Panc1 (cell line): ENCODE data around the gene NAGS. TPM values are rescaled to one million over a fixed set of nuclear protein-coding genes. Genes with fewer than 3 reads are reported as not detected.

Source experiments
- ATAC-seq: fragments of 200-7000 bp; cut with Tn5 transposase; 2 replicates; pipeline ENCODE4 v1.9.1; 2020; ENCODE audit warnings: mild to moderate bottlenecking, moderate library complexity
- BruUV-seq: library from RNA; stranded (reverse); fragments of 400-500 nt; replicated peaks from 2 replicates; lab custom pipeline; 2021; lab: Mats Ljungman, UMichigan
- CTCF ChIA-PET: fragments of 300-600 bp; sonication (Branson Sonifier 250); formaldehyde crosslinking; loops from one replicate; lab custom pipeline; 2022; ENCODE audit warnings: antibody characterized with exemption; lab: Charles Lee
- POLR2A ChIA-PET: fragments of 300-600 bp; sonication (Branson Sonifier 250); formaldehyde crosslinking; loops from one replicate; lab custom pipeline; 2022; ENCODE audit warnings: antibody characterized with exemption; lab: Charles Lee
- DNase-seq: peaks from one replicate; pipeline ENCODE4 v3.0.0-alpha.2; 2010; ENCODE audit warnings: low read depth, low spot score
- H3K27ac ChIP-seq: 2 replicates; pipeline ENCODE4 v1.5.1; 2011; ENCODE audit warnings: mild to moderate bottlenecking, low read length, inconsistent platforms
- H3K27me3 ChIP-seq: fragments of 200-500 bp; sonication (Bioruptor generic); 2 replicates; pipeline ENCODE4 v1.6.0; 2014; ENCODE audit warnings: low read length, inconsistent platforms; ENCODE audit not compliant: control insufficient read depth, insufficient read depth
- H3K36me3 ChIP-seq: fragments of 200-500 bp; sonication (Bioruptor generic); 2 replicates; pipeline ENCODE4 v1.5.1; 2014; ENCODE audit warnings: inconsistent platforms, mild to moderate bottlenecking, low read length, moderate library complexity; ENCODE audit not compliant: control insufficient read depth, insufficient read depth
- H3K4me1 ChIP-seq: 2 replicates; pipeline ENCODE4 v1.5.1; 2011; ENCODE audit warnings: inconsistent platforms, mild to moderate bottlenecking, low read length, moderate library complexity; ENCODE audit not compliant: control insufficient read depth, insufficient read depth
- H3K4me3 ChIP-seq, 2 experiments: 2 replicates each; pipeline ENCODE4 v1.5.1; 2011 to 2012; ENCODE audit warnings: low read depth in 2 of 2, low read length in 2 of 2, mild to moderate bottlenecking in 2 of 2, inconsistent platforms in 1 of 2, moderate library complexity in 1 of 2
- H3K9me3 ChIP-seq: fragments of 200-500 bp; sonication (Bioruptor generic); 2 replicates; pipeline ENCODE4 v1.5.1; 2014; ENCODE audit warnings: low read depth, mild to moderate bottlenecking, inconsistent platforms, low read length, moderate library complexity; ENCODE audit not compliant: control insufficient read depth, insufficient read depth
- POLR2AphosphoS5 ChIP-seq: IDR thresholded peaks from 2 replicates; pipeline ENCODE4 v1.6.1; 2012; ENCODE audit warnings: mild to moderate bottlenecking, low read depth, low read length, moderate library complexity
- SIN3A ChIP-seq: IDR thresholded peaks from 2 replicates; pipeline ENCODE4 v1.6.1; 2012; ENCODE audit warnings: low read depth, mild to moderate bottlenecking, low read length, moderate library complexity, borderline replicate concordance; ENCODE audit not compliant: insufficient read depth
- TCF7L2 ChIP-seq: IDR thresholded peaks from 2 replicates; pipeline ENCODE4 v1.6.1; 2011; ENCODE audit warnings: mild to moderate bottlenecking, low read depth, low read length, inconsistent platforms
- in situ Hi-C: cut with HindIII; loops from 2 replicates; pipeline ENCODE4 v1.10.0; 2016; ENCODE audit warnings: low sequenced_read_pairs, low pct_unique_long_range_greater_than_20kb
- intact Hi-C: fragments of 100-400 bp; cut with micrococcal nuclease; formaldehyde crosslinking; loops from one replicate; pipeline ENCODE4 v1.10.0; 2022; ENCODE audit not compliant: unreplicated experiment
- total RNA-seq: library from RNA; stranded (reverse); gene quantifications from one replicate; pipeline ENCODE4 v1.2.1, GENCODE V29; 2021; ENCODE audit not compliant: unreplicated experiment
- TF ChIP-seq, protein P1 (sequence below), 2 experiments: IDR thresholded peaks; 2 replicates each; pipeline ENCODE4 v1.6.1; 2011 to 2012; ENCODE audit warnings: low read depth in 2 of 2, control low read depth in 1 of 2, low read length in 1 of 2, mild to moderate bottlenecking in 1 of 2, moderate library complexity in 1 of 2; ENCODE audit not compliant: insufficient read depth in 1 of 2
- TF ChIP-seq, protein P2 (sequence below): fragments of 450-650 bp; IDR thresholded peaks from 2 replicates; pipeline ENCODE4 v1.5.1; 2017; ENCODE audit warnings: mild to moderate bottlenecking

NAGS gene
- total RNA-seq, 1 experiment from 2014 or later, result 2.7 TPM

GRCh38 chr17:44037471-44037870 is 33.0 kb downstream of the NAGS start:
- CTCF ChIA-PET, result no interaction called here
- DNase-seq (no peak), ATAC-seq (no peak)
- TF ChIP-seq POLR2AphosphoS5, result no peak
- no peak for TF ChIP-seq SIN3A
- TF ChIP-seq TCF7L2, result no peak
- TF ChIP-seq, protein P1, sequence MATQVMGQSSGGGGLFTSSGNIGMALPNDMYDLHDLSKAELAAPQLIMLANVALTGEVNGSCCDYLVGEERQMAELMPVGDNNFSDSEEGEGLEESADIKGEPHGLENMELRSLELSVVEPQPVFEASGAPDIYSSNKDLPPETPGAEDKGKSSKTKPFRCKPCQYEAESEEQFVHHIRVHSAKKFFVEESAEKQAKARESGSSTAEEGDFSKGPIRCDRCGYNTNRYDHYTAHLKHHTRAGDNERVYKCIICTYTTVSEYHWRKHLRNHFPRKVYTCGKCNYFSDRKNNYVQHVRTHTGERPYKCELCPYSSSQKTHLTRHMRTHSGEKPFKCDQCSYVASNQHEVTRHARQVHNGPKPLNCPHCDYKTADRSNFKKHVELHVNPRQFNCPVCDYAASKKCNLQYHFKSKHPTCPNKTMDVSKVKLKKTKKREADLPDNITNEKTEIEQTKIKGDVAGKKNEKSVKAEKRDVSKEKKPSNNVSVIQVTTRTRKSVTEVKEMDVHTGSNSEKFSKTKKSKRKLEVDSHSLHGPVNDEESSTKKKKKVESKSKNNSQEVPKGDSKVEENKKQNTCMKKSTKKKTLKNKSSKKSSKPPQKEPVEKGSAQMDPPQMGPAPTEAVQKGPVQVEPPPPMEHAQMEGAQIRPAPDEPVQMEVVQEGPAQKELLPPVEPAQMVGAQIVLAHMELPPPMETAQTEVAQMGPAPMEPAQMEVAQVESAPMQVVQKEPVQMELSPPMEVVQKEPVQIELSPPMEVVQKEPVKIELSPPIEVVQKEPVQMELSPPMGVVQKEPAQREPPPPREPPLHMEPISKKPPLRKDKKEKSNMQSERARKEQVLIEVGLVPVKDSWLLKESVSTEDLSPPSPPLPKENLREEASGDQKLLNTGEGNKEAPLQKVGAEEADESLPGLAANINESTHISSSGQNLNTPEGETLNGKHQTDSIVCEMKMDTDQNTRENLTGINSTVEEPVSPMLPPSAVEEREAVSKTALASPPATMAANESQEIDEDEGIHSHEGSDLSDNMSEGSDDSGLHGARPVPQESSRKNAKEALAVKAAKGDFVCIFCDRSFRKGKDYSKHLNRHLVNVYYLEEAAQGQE (IDR thresholded peaks at IDR 0.05; ENCODE audit: insufficient read depth in 1 of 2, low read depth in 2 of 2, low read length in 1 of 2), result no peak
- TF ChIP-seq, protein P2, sequence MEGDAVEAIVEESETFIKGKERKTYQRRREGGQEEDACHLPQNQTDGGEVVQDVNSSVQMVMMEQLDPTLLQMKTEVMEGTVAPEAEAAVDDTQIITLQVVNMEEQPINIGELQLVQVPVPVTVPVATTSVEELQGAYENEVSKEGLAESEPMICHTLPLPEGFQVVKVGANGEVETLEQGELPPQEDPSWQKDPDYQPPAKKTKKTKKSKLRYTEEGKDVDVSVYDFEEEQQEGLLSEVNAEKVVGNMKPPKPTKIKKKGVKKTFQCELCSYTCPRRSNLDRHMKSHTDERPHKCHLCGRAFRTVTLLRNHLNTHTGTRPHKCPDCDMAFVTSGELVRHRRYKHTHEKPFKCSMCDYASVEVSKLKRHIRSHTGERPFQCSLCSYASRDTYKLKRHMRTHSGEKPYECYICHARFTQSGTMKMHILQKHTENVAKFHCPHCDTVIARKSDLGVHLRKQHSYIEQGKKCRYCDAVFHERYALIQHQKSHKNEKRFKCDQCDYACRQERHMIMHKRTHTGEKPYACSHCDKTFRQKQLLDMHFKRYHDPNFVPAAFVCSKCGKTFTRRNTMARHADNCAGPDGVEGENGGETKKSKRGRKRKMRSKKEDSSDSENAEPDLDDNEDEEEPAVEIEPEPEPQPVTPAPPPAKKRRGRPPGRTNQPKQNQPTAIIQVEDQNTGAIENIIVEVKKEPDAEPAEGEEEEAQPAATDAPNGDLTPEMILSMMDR, result no peak
- Histone ChIP-seq H3K4me1 (no peaks in the 10 kb centered on the region), H3K36me3 (peaks cover 6% of the 10 kb centered on the region), H3K9me3 (no peaks in the 10 kb centered on the region), H3K27me3 (no peaks in the 10 kb centered on the region), H3K4me3 (no peak overlapping the region), H3K27ac (no peak overlapping the region)
- BruUV-seq, result no TSS peak
- in situ Hi-C loops, result no loop called here
- POLR2A ChIA-PET, result no interaction called here
- intact Hi-C loops, result no loop called here

DNA sequence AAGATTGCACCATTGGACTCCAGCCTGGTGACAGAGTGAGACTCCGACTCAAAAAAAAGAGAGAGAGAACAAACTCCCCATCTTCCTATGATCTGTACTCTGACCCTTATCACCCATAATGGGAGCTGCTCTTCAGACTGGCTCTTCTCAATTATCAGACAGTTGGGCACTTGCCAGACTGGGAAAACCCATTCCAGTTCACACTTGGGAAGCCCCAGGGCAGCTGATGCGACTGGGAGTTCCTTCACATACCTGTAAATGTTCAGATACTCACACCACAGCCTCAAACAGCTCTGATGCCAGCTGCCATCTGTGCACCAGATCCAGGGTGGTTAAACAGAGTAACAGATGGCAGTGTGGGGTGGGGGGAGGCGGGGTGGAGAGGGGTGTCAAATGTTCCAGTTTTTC is 34.2 kb downstream of the NAGS start:
- Histone ChIP-seq H3K27ac (no peak overlapping the region), H3K27me3 (no peaks in the 10 kb centered on the region), H3K4me1 (no peaks in the 10 kb centered on the region), H3K4me3 (no peak overlapping the region), H3K9me3 (no peaks in the 10 kb centered on the region), H3K36me3 (peaks cover 5% of the 10 kb centered on the region)
- BruUV-seq, result no TSS peak
- ATAC-seq, result no peak
- intact Hi-C loops (no loop called here), in situ Hi-C loops (no loop called here)
- CTCF ChIA-PET, result no interaction called here
- POLR2A ChIA-PET, result no interaction called here
- TF ChIP-seq, protein P1 (IDR thresholded peaks at IDR 0.05; ENCODE audit: insufficient read depth in 1 of 2, low read depth in 2 of 2, low read length in 1 of 2), result no peak
- TF ChIP-seq POLR2AphosphoS5, result no peak
- no peak for TF ChIP-seq SIN3A
- TF ChIP-seq, protein P2, result no peak
- TF ChIP-seq TCF7L2, result no peak
- DNase-seq, result no peak
